Measurements from ENCODE around the gene PCBP4. TPM values are rescaled to one million over a fixed set of nuclear protein-coding genes. Genes with fewer than 3 reads are reported as not detected.

Gene PCBP4
- total RNA-seq, 1 donor: 22.4 TPM

DNA sequence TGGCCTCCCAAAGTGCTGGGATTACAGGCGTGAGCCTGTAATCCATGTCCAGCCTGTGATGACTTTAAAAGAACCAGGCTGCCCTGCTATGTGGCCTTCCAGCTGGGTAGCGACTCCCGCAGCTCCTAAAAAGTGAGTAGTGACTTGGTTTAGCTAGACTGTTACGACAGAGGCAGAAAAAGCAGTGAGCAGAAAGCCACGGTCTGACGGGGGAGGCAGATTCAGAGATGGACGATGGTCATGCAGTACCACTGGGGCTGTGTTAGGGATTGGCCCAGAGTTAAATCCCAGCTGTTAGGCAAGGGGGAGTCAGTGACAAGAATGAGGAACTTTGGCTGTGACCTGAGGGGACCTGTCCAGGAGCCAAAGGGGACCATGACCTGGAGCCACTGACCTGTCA lies 31.5 kb upstream of the PCBP4 start:
- Histone ChIP-seq H3K27me3 (ENCODE audit: insufficient read depth, low read length) (peaks cover 5% of the 10 kb centered on the region), H3K4me1 (ENCODE audit: insufficient read depth, low read length) (peaks cover 12% of the 10 kb centered on the region), H3K4me3 (ENCODE audit: insufficient read depth, low read length) (no peak overlapping the region), H3K27ac (ENCODE audit: low read depth, low read length) (no peak overlapping the region), H2AFZ (ENCODE audit: low read length) (no peak overlapping the region), H3K79me2 (ENCODE audit: insufficient read depth, low read length) (peaks cover 19% of the 10 kb centered on the region), H3K9me3 (ENCODE audit: low read depth, low read length) (no peaks in the 10 kb centered on the region), H3K4me2 (ENCODE audit: insufficient read depth, low read length) (no peak overlapping the region), H4K20me1 (ENCODE audit: insufficient read depth, low read length) (peaks cover 13% of the 10 kb centered on the region), H3K36me3 (ENCODE audit: insufficient read depth, low read length) (peaks cover 14% of the 10 kb centered on the region)
- TF ChIP-seq CTCF (IDR thresholded peaks at IDR 0.05; ENCODE audit: extremely low read depth, low read depth, low read length): no peak
- no peak for DNase-seq (ENCODE audit: insufficient read length, low spot score, missing footprints)

DNA sequence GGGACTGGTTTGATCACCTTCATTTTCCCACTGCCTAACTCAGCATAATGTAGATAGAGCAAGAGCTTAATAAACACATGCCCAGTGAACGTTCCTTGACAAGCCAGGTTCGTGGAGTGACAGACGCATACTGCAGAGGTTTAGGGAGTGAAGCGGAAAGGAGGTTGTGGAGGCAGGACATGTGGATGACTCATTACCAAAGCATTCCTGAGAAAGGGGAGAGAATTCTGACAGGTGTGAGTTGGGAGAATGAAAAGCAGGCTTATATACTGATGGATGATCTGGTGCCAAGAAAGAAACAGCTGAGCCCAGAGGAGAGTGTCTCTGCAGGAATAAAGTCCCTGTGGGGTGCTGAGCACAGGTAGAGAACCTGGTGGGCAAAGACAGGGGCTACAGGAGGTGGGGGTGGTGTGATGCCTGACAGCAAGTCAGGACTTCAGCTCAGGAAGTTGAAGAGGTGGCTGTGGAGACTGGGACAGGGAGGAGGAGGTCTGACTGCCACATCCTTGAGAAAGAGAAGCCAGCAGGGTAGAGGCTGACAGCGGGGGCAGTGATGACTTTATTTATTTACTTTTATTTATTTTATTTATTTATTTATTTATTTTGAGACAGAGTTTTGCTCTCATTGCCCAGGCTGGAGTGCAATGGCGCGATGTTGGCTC lies 30.8 kb upstream of the PCBP4 start:
- H3K79me2 ChIP-seq (ENCODE audit: insufficient read depth, low read length): peaks cover 19% of the 10 kb centered on the region
- no peak for TF ChIP-seq CTCF (IDR thresholded peaks at IDR 0.05; ENCODE audit: extremely low read depth, low read depth, low read length)
- peaks cover 5% of the 10 kb centered on the region for H3K27me3 ChIP-seq (ENCODE audit: insufficient read depth, low read length)
- no peak overlapping the region for H2AFZ ChIP-seq (ENCODE audit: low read length)
- peaks cover 12% of the 10 kb centered on the region for H3K4me1 ChIP-seq (ENCODE audit: insufficient read depth, low read length)
- H3K36me3 ChIP-seq (ENCODE audit: insufficient read depth, low read length): peaks cover 14% of the 10 kb centered on the region
- no peak overlapping the region for H3K27ac ChIP-seq (ENCODE audit: low read depth, low read length)
- peaks cover 13% of the 10 kb centered on the region for H4K20me1 ChIP-seq (ENCODE audit: insufficient read depth, low read length)
- H3K9me3 ChIP-seq (ENCODE audit: low read depth, low read length): no peaks in the 10 kb centered on the region
- H3K4me3 ChIP-seq (ENCODE audit: insufficient read depth, low read length): no peak overlapping the region
- peak; percentile 49 for DNase-seq (ENCODE audit: insufficient read length, low spot score, missing footprints)
- H3K4me2 ChIP-seq (ENCODE audit: insufficient read depth, low read length): no peak overlapping the region

- Histone ChIP-seq H3K4me3 (ENCODE audit: insufficient read depth, low read length) (no peak overlapping the region), H4K20me1 (ENCODE audit: insufficient read depth, low read length) (peaks cover 15% of the 10 kb centered on the region), H3K9me3 (ENCODE audit: low read depth, low read length) (no peaks in the 10 kb centered on the region), H3K27me3 (ENCODE audit: insufficient read depth, low read length) (peaks cover 5% of the 10 kb centered on the region), H3K4me1 (ENCODE audit: insufficient read depth, low read length) (peaks cover 16% of the 10 kb centered on the region), H3K36me3 (ENCODE audit: insufficient read depth, low read length) (peaks cover 23% of the 10 kb centered on the region), H2AFZ (ENCODE audit: low read length) (no peak overlapping the region), H3K27ac (ENCODE audit: low read depth, low read length) (no peak overlapping the region), H3K79me2 (ENCODE audit: insufficient read depth, low read length) (peaks cover 26% of the 10 kb centered on the region), H3K4me2 (ENCODE audit: insufficient read depth, low read length) (no peak overlapping the region)
- TF ChIP-seq CTCF (IDR thresholded peaks at IDR 0.05; ENCODE audit: extremely low read depth, low read depth, low read length): no peak
- DNase-seq (ENCODE audit: insufficient read length, low spot score, missing footprints): no peak
Measured at GRCh38 chr3:51997172-51997571, 29.9 kb upstream of the PCBP4 start.

- Histone ChIP-seq H3K4me3 (ENCODE audit: insufficient read depth, low read length) (peak within 1 kb of the TSS; percentile 100), H3K27ac (ENCODE audit: low read depth, low read length) (peak within 1 kb of the TSS; percentile 95), H3K27me3 (ENCODE audit: insufficient read depth, low read length) (peaks cover 5% of the 10 kb centered on the region), H3K4me2 (ENCODE audit: insufficient read depth, low read length) (peak within 1 kb of the TSS; percentile 99), H2AFZ (ENCODE audit: low read length) (peak within 1 kb of the TSS; percentile 78), H4K20me1 (ENCODE audit: insufficient read depth, low read length) (peaks cover 15% of the 10 kb centered on the region), H3K79me2 (ENCODE audit: insufficient read depth, low read length) (peaks cover 29% of the 10 kb centered on the region), H3K4me1 (ENCODE audit: insufficient read depth, low read length) (peaks cover 16% of the 10 kb centered on the region), H3K36me3 (ENCODE audit: insufficient read depth, low read length) (peaks cover 32% of the 10 kb centered on the region), H3K9me3 (ENCODE audit: low read depth, low read length) (no peaks in the 10 kb centered on the region)
- peak; percentile 98 for DNase-seq (ENCODE audit: insufficient read length, low spot score, missing footprints)
- TF ChIP-seq CTCF (IDR thresholded peaks at IDR 0.05; ENCODE audit: extremely low read depth, low read depth, low read length): no peak
Measured at GRCh38 chr3:51995346-51996163, 28.3 kb upstream of the PCBP4 start, which contains the start of gene RPL29. RPL29 (minus strand) TSS chr3:51995895; CDS start chr3:51995461, 434 bp downstream.

Data from osteoblast (primary cell).